DOHH2 (cell line): ENCODE data around the gene SPRTN.

Experiments
- EZH2phosphoT487 ChIP-seq: fragments of 200-600 bp; sonication (generic); IDR thresholded peaks from 2 replicates; pipeline ENCODE4 v1.6.1; 2017; ENCODE audit warnings: borderline replicate concordance, mild to moderate bottlenecking, antibody characterized with exemption, low read length, moderate library complexity, mixed read lengths
- TF ChIP-seq, protein P1 (sequence below): fragments of 200-600 bp; sonication (generic); IDR thresholded peaks from one replicate; pipeline ENCODE4 v1.5.1; 2014; ENCODE audit warnings: antibody characterized with exemption, mild to moderate bottlenecking, low read depth, low read length; ENCODE audit not compliant: poor library complexity, severe bottlenecking

GRCh38 chr1:231310391-231310934, 27.6 kb upstream of the SPRTN start:
- TF ChIP-seq, protein P1, sequence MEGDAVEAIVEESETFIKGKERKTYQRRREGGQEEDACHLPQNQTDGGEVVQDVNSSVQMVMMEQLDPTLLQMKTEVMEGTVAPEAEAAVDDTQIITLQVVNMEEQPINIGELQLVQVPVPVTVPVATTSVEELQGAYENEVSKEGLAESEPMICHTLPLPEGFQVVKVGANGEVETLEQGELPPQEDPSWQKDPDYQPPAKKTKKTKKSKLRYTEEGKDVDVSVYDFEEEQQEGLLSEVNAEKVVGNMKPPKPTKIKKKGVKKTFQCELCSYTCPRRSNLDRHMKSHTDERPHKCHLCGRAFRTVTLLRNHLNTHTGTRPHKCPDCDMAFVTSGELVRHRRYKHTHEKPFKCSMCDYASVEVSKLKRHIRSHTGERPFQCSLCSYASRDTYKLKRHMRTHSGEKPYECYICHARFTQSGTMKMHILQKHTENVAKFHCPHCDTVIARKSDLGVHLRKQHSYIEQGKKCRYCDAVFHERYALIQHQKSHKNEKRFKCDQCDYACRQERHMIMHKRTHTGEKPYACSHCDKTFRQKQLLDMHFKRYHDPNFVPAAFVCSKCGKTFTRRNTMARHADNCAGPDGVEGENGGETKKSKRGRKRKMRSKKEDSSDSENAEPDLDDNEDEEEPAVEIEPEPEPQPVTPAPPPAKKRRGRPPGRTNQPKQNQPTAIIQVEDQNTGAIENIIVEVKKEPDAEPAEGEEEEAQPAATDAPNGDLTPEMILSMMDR: no peak
- TF ChIP-seq EZH2phosphoT487: no peak
